ENCODE results near the gene TNC. TPM values are rescaled to one million over a fixed set of nuclear protein-coding genes. Genes with fewer than 3 reads are reported as not detected.
"Not testable (repeated sequence)": the region's sequence is repeated elsewhere in the genome, so short reads cannot be mapped to it uniquely, and the experiment has no call there.

Gene TNC
- polyA plus RNA-seq, 1 experiment = 648 TPM

- ChIA-PET CTCF (interaction anchor here (0.7 to 0.9 kb wide), 2 partner anchors 27 to 154 kb away, joined by 3 read pairs; no protein-coding TSS in a partner anchor), POLR2A (no interaction called here)
- Histone ChIP-seq H3K36me3 (ENCODE audit: control insufficient read depth, insufficient read depth, low read length) (no peaks in the 10 kb centered on the region), H3K27me3 (ENCODE audit: control insufficient read depth, insufficient read depth, low read length) (no peaks in the 10 kb centered on the region), H3K4me3 (ENCODE audit: low read depth, low read length) (no peak overlapping the region)
- no peak for DNase-seq (ENCODE audit: low read depth)
- no peak for TF ChIP-seq CTCF (IDR thresholded peaks at IDR 0.05; ENCODE audit: insufficient read depth, low read depth, low read length)
Measured at GRCh38 chr9:115135821-115136778, 18.1 kb upstream of the TNC start.

GRCh38 chr9:115134941-115135340, 17.0 kb upstream of the TNC start:
- no peak for DNase-seq (ENCODE audit: low read depth)
- CTCF ChIA-PET = no interaction called here
- no peak for TF ChIP-seq CTCF (IDR thresholded peaks at IDR 0.05; ENCODE audit: insufficient read depth, low read depth, low read length)
- Histone ChIP-seq H3K36me3 (ENCODE audit: control insufficient read depth, insufficient read depth, low read length) (no peaks in the 10 kb centered on the region), H3K27me3 (ENCODE audit: control insufficient read depth, insufficient read depth, low read length) (no peaks in the 10 kb centered on the region), H3K4me3 (ENCODE audit: low read depth, low read length) (no peak overlapping the region)
- POLR2A ChIA-PET = no interaction called here

- DNase-seq (ENCODE audit: low read depth) = no peak
- no peak overlapping the region for H3K4me3 ChIP-seq (ENCODE audit: low read depth, low read length)
- no peaks in the 10 kb centered on the region for H3K36me3 ChIP-seq (ENCODE audit: control insufficient read depth, insufficient read depth, low read length)
- no peaks in the 10 kb centered on the region for H3K27me3 ChIP-seq (ENCODE audit: control insufficient read depth, insufficient read depth, low read length)
- POLR2A ChIA-PET = no interaction called here
- CTCF ChIA-PET = interaction anchor here (0.6 to 1.5 kb wide), 3 partner anchors 17 to 193 kb away, joined by 3 read pairs; no protein-coding TSS in a partner anchor
- TF ChIP-seq CTCF (IDR thresholded peaks at IDR 0.05; ENCODE audit: insufficient read depth, low read depth, low read length) = no peak
Measured at GRCh38 chr9:115133649-115134048, 15.7 kb upstream of the TNC start.

- no peak for DNase-seq (ENCODE audit: low read depth)
- Histone ChIP-seq H3K36me3 (ENCODE audit: control insufficient read depth, insufficient read depth, low read length) (no peaks in the 10 kb centered on the region), H3K27me3 (ENCODE audit: control insufficient read depth, insufficient read depth, low read length) (no peaks in the 10 kb centered on the region), H3K4me3 (ENCODE audit: low read depth, low read length) (no peak overlapping the region)
- POLR2A ChIA-PET = no interaction called here
- CTCF ChIA-PET = interaction anchor here (0.6 to 1.5 kb wide), 3 partner anchors 9 to 71 kb away, joined by 3 read pairs; partner anchors contain the start of gene TNC
- TF ChIP-seq CTCF (IDR thresholded peaks at IDR 0.05; ENCODE audit: insufficient read depth, low read depth, low read length) = no peak
Measured at GRCh38 chr9:115132648-115133047, 14.7 kb upstream of the TNC start.

- no peak for TF ChIP-seq CTCF (IDR thresholded peaks at IDR 0.05; ENCODE audit: insufficient read depth, low read depth, low read length)
- Histone ChIP-seq H3K36me3 (ENCODE audit: control insufficient read depth, insufficient read depth, low read length) (no peaks in the 10 kb centered on the region), H3K4me3 (ENCODE audit: low read depth, low read length) (no peak overlapping the region), H3K27me3 (ENCODE audit: control insufficient read depth, insufficient read depth, low read length) (no peaks in the 10 kb centered on the region)
- DNase-seq (ENCODE audit: low read depth) = no peak
- ChIA-PET CTCF (interaction anchor here (0.8 to 1.4 kb wide), 3 partner anchors 10 to 34 kb away, joined by 3 to 4 read pairs (median 3); no protein-coding TSS in a partner anchor), POLR2A (no interaction called here)
Measured at GRCh38 chr9:115130176-115130575, 12.2 kb upstream of the TNC start.

- H3K36me3 ChIP-seq (ENCODE audit: control insufficient read depth, insufficient read depth, low read length); POLR2A ChIA-PET; H3K4me3 ChIP-seq (ENCODE audit: low read depth, low read length); DNase-seq (ENCODE audit: low read depth); CTCF ChIA-PET; H3K27me3 ChIP-seq (ENCODE audit: control insufficient read depth, insufficient read depth, low read length): not testable (repeated sequence)
Measured at GRCh38 chr9:115128726-115129125, 10.8 kb upstream of the TNC start.

Measured in BJ (cell line).